Erythroblast (primary cell): ENCODE data around the gene STEAP3.

Source experiments
- GATA1 ChIP-seq: IDR thresholded peaks from 2 replicates; pipeline ENCODE4 v1.6.1; 2011; ENCODE audit warnings: low read depth, mild to moderate bottlenecking, control low read depth, low read length, moderate library complexity
- POLR2A ChIP-seq: IDR thresholded peaks from 2 replicates; pipeline ENCODE4 v1.6.1; 2011; ENCODE audit warnings: mild to moderate bottlenecking, low read length

- TF ChIP-seq POLR2A (no peak), GATA1 (no peak)
Observed at GRCh38 chr2:119177171-119177837, 46.3 kb upstream of the STEAP3 start.
